Measurements from ENCODE around the gene C19orf47. TPM values are rescaled to one million over a fixed set of nuclear protein-coding genes. Genes with fewer than 3 reads are reported as not detected.

Gene C19orf47
- total RNA-seq, 1 experiment from 2014 or later: 18.0 TPM

- DNase-seq (ENCODE audit: low read depth, low spot score): no peak
- Histone ChIP-seq H3K79me2 (ENCODE audit: insufficient read depth, low read length) (peaks cover 14% of the 10 kb centered on the region), H3K27ac (ENCODE audit: low read depth, low read length) (no peak overlapping the region), H3K9me3 (ENCODE audit: control insufficient read depth in 1 of 2, insufficient read depth in 1 of 2, low read depth in 1 of 2, low read length in 2 of 2) (no peaks in the 10 kb centered on the region), H3K4me3 (replicated peaks in 1 of 2; ENCODE audit: low read depth in 1 of 2, low read length in 2 of 2) (no peak overlapping the region), H3K4me1 (ENCODE audit: control insufficient read depth in 1 of 2, insufficient read depth in 2 of 2, low read length in 2 of 2) (no peaks in the 10 kb centered on the region), H4K20me1 (ENCODE audit: insufficient read depth) (no peaks in the 10 kb centered on the region), H3K36me3 (ENCODE audit: control insufficient read depth in 1 of 2, insufficient read depth in 2 of 2, low read length in 2 of 2) (peaks cover 14 to 26% of the 10 kb centered on the region in 2 experiments), H3K4me2 (ENCODE audit: low read length) (no peak overlapping the region), H3K27me3 (ENCODE audit: insufficient read depth, low read length) (no peaks in the 10 kb centered on the region), H3K9ac (ENCODE audit: low read length) (no peak overlapping the region), H3K9me2 (ENCODE audit: insufficient read depth) (no peaks in the 10 kb centered on the region), H2AFZ (ENCODE audit: low read depth, low read length, poor library complexity, severe bottlenecking) (no peak overlapping the region)
- TF ChIP-seq MAX (IDR thresholded peaks at IDR 0.05): no peak
- no peak for TF ChIP-seq ZBTB33 (IDR thresholded peaks at IDR 0.05; ENCODE audit: extremely low read depth, insufficient replicate concordance, low read length)
- TF ChIP-seq FOSL1 (IDR thresholded peaks at IDR 0.05; ENCODE audit: low read depth): no peak
- TF ChIP-seq POLR2A (IDR thresholded peaks at IDR 0.05; ENCODE audit: borderline replicate concordance, extremely low read depth, insufficient read depth, insufficient read length): no peak
- TF ChIP-seq CBX3 (IDR thresholded peaks at IDR 0.05; ENCODE audit: low read depth): no peak
- TF ChIP-seq EGR1 (IDR thresholded peaks at IDR 0.05; ENCODE audit: low read depth): no peak
- no peak for TF ChIP-seq EZH2 (IDR thresholded peaks at IDR 0.05)
- TF ChIP-seq ZFX (IDR thresholded peaks at IDR 0.05): no peak
- TF ChIP-seq CTCF (IDR thresholded peaks at IDR 0.05 in 2 of 3, conservative IDR thresholded peaks at IDR 0.05 in 1 of 3; ENCODE audit: borderline replicate concordance in 1 of 3, insufficient read depth in 1 of 3, low read depth in 2 of 3, low read length in 2 of 3): no peak
- TF ChIP-seq ELF1 (IDR thresholded peaks at IDR 0.05; ENCODE audit: borderline replicate concordance, low read depth): no peak
- no peak for TF ChIP-seq RAD21 (IDR thresholded peaks at IDR 0.05; ENCODE audit: low read depth)
- no peak for TF ChIP-seq CEBPB (IDR thresholded peaks at IDR 0.05; ENCODE audit: low read depth)
- TF ChIP-seq JUND (IDR thresholded peaks at IDR 0.05): no peak
- no peak for TF ChIP-seq SP1 (IDR thresholded peaks at IDR 0.05; ENCODE audit: low read depth)
- no peak for ATAC-seq
- CTCF ChIA-PET: no interaction called here
- BruUV-seq (replicated peaks): no TSS peak
- POLR2A ChIA-PET: no interaction called here
- RAD21 ChIA-PET (ENCODE audit: low non-redundant PET in 1 of 2, low total read pairs in 2 of 2, uncharacterized antibody in 2 of 2, unreplicated experiment in 2 of 2): no interaction called here
- intact Hi-C loops (cut with micrococcal nuclease): no loop called here
Measured at GRCh38 chr19:40336601-40336900, 11.6 kb downstream of the C19orf47 start.
